ENCODE data around the gene KCNE2.

DNA sequence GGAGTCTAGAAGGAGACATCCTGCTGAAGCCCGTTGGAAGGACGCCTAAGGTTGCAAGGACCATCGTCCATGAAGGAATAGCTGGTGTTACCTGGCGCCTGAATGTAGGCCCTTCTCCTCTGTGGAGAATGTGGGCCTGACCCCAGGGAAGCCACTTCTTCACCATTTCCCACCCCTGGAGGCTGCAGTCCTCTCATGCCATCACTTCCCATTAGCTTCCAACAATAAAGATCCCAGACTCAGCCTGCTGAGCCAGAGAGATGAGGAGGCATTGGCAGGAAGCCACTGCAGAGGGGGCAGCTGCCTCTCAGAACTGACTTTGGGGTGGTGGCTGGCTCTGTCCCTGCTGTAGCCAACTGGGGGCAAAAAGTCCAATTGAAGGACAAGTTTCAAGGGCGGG lies 21.3 kb upstream of the KCNE2 start:
- TF ChIP-seq EZH2 (IDR thresholded peaks at IDR 0.05; ENCODE audit: insufficient read depth, poor library complexity, severe bottlenecking) (no peak), EZH2phosphoT487 (IDR thresholded peaks at IDR 0.05; ENCODE audit: insufficient read depth, low read depth) (no peak)
